Kidney epithelial cell (primary cell): Measurements from ENCODE around the gene VKORC1L1. TPM values are rescaled to one million over a fixed set of nuclear protein-coding genes. Genes with fewer than 3 reads are reported as not detected.

Experiments
- DNase-seq: peaks from one replicate; pipeline ENCODE4 v3.0.0-alpha.2; 2010; ENCODE audit warnings: low read depth
- H3K27me3 ChIP-seq: 2 replicates; pipeline ENCODE4 v1.6.0; 2011; ENCODE audit warnings: low read length; ENCODE audit not compliant: control insufficient read depth, insufficient read depth
- H3K36me3 ChIP-seq: 2 replicates; pipeline ENCODE4 v1.5.1; 2011; ENCODE audit warnings: low read length; ENCODE audit not compliant: control insufficient read depth, insufficient read depth
- H3K4me3 ChIP-seq: 2 replicates; pipeline ENCODE4 v1.5.1; 2011; ENCODE audit warnings: low read depth, mild to moderate bottlenecking, control low read depth, low read length
- CTCF ChIP-seq: IDR thresholded peaks from 2 replicates; pipeline ENCODE4 v1.5.1; 2011; ENCODE audit warnings: mild to moderate bottlenecking, moderate library complexity, low read length, control low read depth, inconsistent platforms; ENCODE audit not compliant: insufficient read depth, poor library complexity, severe bottlenecking
- total RNA-seq: library from RNA; depleted of rRNA; stranded (reverse); fragments of >200 nt; gene quantifications from 2 replicates; pipeline ENCODE4 v1.2.3, GENCODE V29; 2015

VKORC1L1 gene
- total RNA-seq, 1 donor from 2014 or later: 20.1 TPM

- peaks cover 3% of the 10 kb centered on the region for H3K36me3 ChIP-seq
- no peak overlapping the region for H3K4me3 ChIP-seq
- H3K27me3 ChIP-seq: no peaks in the 10 kb centered on the region
- DNase-seq: no peak
- no peak for TF ChIP-seq CTCF
Observed at GRCh38 chr7:65974191-65974801, 101.4 kb downstream of the VKORC1L1 start.

GRCh38 chr7:65974876-65975275 is 102.0 kb downstream of the VKORC1L1 start:
- Histone ChIP-seq H3K27me3 (no peaks in the 10 kb centered on the region), H3K4me3 (no peak overlapping the region), H3K36me3 (peaks cover 3% of the 10 kb centered on the region)
- no peak for TF ChIP-seq CTCF
- no peak for DNase-seq

GRCh38 chr7:65975814-65976445 is 103.1 kb downstream of the VKORC1L1 start:
- H3K4me3 ChIP-seq: no peak overlapping the region
- no peak for TF ChIP-seq CTCF
- H3K27me3 ChIP-seq: no peaks in the 10 kb centered on the region
- DNase-seq: no peak
- H3K36me3 ChIP-seq: peaks cover 3% of the 10 kb centered on the region

- peaks cover 3% of the 10 kb centered on the region for H3K36me3 ChIP-seq
- H3K27me3 ChIP-seq: no peaks in the 10 kb centered on the region
- TF ChIP-seq CTCF: no peak
- DNase-seq: no peak
- H3K4me3 ChIP-seq: no peak overlapping the region
Observed at GRCh38 chr7:65976659-65977196, 103.9 kb downstream of the VKORC1L1 start.

GRCh38 chr7:65978891-65979582 is 106.2 kb downstream of the VKORC1L1 start:
- Histone ChIP-seq H3K36me3 (peaks cover 3% of the 10 kb centered on the region), H3K4me3 (no peak overlapping the region), H3K27me3 (no peaks in the 10 kb centered on the region)
- DNase-seq: no peak
- TF ChIP-seq CTCF: no peak
